Activated CD4-positive, alpha-beta T cell treated with anti-CD3 and anti-CD28 coated beads for 24 hours (primary cell): ENCODE results near the gene PFN2.
"Not testable (repeated sequence)": the region's sequence is repeated elsewhere in the genome, so short reads cannot be mapped to it uniquely, and the experiment has no call there.

Experiments used
- DNase-seq, 2 donors: peaks; one replicate each; pipeline ENCODE4 v3.0.0-alpha.2; 2020; ENCODE audit warnings: low read depth in 2 of 2

PFN2 gene

GRCh38 chr3:149968216-149968615 lies 2.5 kb downstream of the PFN2 start:
- DNase-seq, result no peak

GRCh38 chr3:149967086-149967685 lies 3.5 kb downstream of the PFN2 start:
- no peak for DNase-seq

- DNase-seq, result no peak
Measured at GRCh38 chr3:149965278-149965677, 5.4 kb downstream of the PFN2 start.

GRCh38 chr3:149964291-149964690 lies 6.4 kb downstream of the PFN2 start:
- DNase-seq, result no peak

- no peak for DNase-seq
Measured at GRCh38 chr3:149963485-149963884, 7.2 kb downstream of the PFN2 start.

- DNase-seq, result no peak
Measured at GRCh38 chr3:149959443-149959842, 11.3 kb downstream of the PFN2 start.

GRCh38 chr3:149958171-149958796 lies 12.4 kb downstream of the PFN2 start:
- DNase-seq, result no peak

- no peak for DNase-seq
Measured at GRCh38 chr3:149957361-149958125, 13.2 kb downstream of the PFN2 start.

- no peak for DNase-seq
Measured at GRCh38 chr3:149955449-149955848, 15.2 kb downstream of the PFN2 start.

GRCh38 chr3:149954812-149955211 lies 15.9 kb downstream of the PFN2 start:
- DNase-seq, result no peak

GRCh38 chr3:149949181-149949580 lies 21.5 kb downstream of the PFN2 start:
- DNase-seq, result no peak

GRCh38 chr3:149947231-149947630 lies 23.5 kb downstream of the PFN2 start:
- DNase-seq, result no peak

GRCh38 chr3:149943966-149944365 lies 26.7 kb downstream of the PFN2 start:
- not testable (repeated sequence) for DNase-seq

- no peak for DNase-seq
Measured at GRCh38 chr3:149942409-149942808, 28.3 kb downstream of the PFN2 start.

GRCh38 chr3:149941946-149942345 lies 28.7 kb downstream of the PFN2 start:
- DNase-seq, result no peak

GRCh38 chr3:149941186-149941585 lies 29.5 kb downstream of the PFN2 start:
- DNase-seq, result no peak

GRCh38 chr3:149938392-149939055 lies 32.2 kb downstream of the PFN2 start:
- not testable (repeated sequence) for DNase-seq

GRCh38 chr3:149936812-149937230 lies 33.9 kb downstream of the PFN2 start:
- DNase-seq, result peak; percentile 4 to 15

- DNase-seq, result no peak
Measured at GRCh38 chr3:149934524-149934923, 36.2 kb downstream of the PFN2 start.

GRCh38 chr3:149933858-149934257 lies 36.8 kb downstream of the PFN2 start:
- DNase-seq, result no peak

GRCh38 chr3:149933008-149933407 lies 37.7 kb downstream of the PFN2 start:
- DNase-seq, result no peak

- no peak for DNase-seq
Measured at GRCh38 chr3:149920119-149920518, 50.6 kb downstream of the PFN2 start.
